ENCODE data around the gene NINL.

Gene NINL

DNA sequence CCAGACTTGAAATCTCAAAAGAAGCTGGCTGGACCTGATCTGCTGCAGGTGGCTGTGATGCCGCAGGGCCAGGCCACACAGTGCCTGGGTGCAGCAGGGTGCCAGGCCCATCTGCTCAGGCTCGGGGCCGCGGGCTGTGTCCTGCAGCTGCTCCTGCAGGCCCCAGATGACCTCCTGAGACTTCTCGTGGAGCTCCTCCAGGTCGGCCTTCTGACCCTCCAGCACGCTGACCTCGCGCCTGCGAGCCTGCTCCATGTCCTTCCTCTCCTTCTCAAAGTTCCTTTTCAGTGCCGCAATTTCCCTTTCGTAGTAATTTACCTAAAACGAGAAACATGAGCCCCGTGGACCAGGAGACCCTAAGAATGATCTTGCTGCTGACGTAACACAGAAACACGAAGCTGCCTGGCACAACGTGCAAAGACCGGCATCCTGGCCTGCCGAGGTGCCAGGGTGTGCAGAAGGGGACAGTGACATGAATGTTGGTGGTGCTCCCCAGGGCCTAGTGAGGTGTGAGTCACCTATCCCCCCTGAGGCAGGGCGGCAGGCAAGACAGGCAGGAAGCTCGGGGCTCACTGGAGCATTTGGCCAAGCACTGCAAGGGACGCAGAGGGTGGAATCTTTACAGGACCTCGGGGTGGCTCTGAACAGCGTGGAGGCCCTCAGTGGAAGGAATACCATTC, 106.3 kb downstream of the NINL start:
- TF ChIP-seq SIN3A (IDR thresholded peaks at IDR 0.05; ENCODE audit: borderline replicate concordance, insufficient read depth, low read length): no peak
- TF ChIP-seq, protein P1, sequence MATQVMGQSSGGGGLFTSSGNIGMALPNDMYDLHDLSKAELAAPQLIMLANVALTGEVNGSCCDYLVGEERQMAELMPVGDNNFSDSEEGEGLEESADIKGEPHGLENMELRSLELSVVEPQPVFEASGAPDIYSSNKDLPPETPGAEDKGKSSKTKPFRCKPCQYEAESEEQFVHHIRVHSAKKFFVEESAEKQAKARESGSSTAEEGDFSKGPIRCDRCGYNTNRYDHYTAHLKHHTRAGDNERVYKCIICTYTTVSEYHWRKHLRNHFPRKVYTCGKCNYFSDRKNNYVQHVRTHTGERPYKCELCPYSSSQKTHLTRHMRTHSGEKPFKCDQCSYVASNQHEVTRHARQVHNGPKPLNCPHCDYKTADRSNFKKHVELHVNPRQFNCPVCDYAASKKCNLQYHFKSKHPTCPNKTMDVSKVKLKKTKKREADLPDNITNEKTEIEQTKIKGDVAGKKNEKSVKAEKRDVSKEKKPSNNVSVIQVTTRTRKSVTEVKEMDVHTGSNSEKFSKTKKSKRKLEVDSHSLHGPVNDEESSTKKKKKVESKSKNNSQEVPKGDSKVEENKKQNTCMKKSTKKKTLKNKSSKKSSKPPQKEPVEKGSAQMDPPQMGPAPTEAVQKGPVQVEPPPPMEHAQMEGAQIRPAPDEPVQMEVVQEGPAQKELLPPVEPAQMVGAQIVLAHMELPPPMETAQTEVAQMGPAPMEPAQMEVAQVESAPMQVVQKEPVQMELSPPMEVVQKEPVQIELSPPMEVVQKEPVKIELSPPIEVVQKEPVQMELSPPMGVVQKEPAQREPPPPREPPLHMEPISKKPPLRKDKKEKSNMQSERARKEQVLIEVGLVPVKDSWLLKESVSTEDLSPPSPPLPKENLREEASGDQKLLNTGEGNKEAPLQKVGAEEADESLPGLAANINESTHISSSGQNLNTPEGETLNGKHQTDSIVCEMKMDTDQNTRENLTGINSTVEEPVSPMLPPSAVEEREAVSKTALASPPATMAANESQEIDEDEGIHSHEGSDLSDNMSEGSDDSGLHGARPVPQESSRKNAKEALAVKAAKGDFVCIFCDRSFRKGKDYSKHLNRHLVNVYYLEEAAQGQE (IDR thresholded peaks at IDR 0.05; ENCODE audit: insufficient read depth in 1 of 2, low read depth in 2 of 2, low read length in 2 of 2): no peak
- no peak for TF ChIP-seq FOXP2 (optimal IDR thresholded peaks at IDR 0.05; ENCODE audit: borderline replicate concordance, extremely low read depth, extremely low read length, insufficient read depth)
- no peak for TF ChIP-seq TAF1 (IDR thresholded peaks at IDR 0.05; ENCODE audit: borderline replicate concordance, insufficient read depth, low read length)
- no peak for TF ChIP-seq POLR2AphosphoS5 (IDR thresholded peaks at IDR 0.05; ENCODE audit: low read depth, low read length)

DNA sequence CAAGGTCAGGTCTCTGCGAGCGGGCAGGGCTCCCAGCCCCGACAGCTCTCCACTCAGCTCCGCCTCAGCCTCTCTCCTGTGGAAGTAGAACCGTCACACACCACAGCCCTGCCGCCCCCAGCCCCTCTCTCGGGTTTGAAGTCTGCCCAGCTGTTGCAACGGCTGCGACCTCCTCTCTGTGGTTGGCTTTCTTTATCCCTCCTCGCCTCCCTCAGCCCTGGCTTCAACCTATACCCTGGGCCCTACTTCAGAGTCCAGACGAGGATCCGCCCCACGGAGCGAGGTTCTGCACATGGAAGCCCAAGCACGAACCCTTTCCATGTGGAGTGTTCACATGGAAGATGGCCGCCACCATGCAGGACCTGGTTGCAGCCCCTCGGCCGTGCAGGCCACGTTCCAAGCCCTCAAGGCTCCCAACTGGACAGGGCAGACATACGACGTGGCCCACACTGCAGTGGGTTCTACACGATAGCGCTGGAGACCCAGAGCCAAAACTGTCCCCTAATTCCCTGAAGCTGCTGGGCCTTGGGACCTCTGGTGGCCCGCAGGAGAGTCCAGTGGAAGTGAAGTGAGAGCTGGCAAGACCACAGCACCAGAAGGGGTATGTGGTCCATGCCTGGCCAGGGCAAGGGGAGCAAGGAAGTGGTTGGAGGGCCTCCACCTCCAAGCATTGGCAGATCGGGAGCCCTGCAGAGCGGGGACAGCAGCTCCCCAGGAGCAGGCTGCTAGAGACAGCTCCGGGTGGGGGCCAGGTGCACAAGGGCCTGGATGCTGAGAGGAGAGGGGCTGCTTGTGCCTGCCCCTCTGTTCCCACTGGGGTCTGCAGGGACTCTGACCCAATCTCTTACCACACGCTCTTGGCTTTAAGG, 108.1 kb downstream of the NINL start:
- no peak for TF ChIP-seq TAF1 (IDR thresholded peaks at IDR 0.05; ENCODE audit: borderline replicate concordance, insufficient read depth, low read length)
- TF ChIP-seq, protein P1 (IDR thresholded peaks at IDR 0.05; ENCODE audit: insufficient read depth in 1 of 2, low read depth in 2 of 2, low read length in 2 of 2): no peak

DNA sequence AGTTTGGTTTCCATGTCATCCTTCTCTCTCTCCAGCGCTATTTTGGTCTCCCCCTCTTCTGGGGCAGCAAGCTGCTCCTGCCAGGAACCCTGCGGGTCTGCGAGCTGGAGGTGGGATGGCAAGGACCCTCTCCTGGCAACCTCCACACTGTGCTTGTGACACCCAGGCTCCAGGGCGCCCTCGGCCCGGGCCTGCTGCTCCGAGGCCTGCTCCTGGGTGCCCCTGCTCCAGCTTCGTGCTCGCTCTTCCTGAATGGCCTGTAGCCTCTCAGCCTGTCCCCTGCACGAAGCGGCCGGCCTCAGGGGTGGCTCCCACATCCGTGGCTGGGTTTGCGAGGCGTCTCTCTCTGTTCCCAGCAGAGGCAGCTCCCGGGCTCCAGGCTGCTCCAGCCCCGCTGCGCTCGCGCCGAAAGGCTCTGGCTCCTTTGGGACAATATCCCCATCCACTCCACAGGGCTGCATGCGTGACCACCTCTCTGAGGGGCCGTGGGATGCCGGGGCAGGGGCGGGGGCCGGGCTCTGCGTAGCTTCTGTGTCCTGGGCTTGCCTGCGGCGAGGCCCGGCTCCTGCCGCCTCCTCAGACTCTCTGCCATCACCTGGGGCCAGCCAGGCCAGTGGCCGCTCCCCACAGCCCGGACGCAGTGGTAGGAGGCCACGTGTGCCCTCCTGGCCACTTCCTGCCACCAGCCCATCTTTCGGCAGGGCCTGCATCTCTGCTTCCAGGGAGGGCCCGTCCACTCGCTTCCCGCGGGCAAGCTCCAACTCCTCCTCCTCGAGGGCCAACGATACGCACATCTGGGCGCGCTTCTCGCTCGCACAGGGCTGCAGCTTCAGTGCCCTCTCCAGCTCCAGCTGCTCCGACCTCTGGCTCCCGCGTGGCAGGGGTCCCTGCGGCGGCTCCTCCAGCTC, 109.0 kb downstream of the NINL start:
- no peak for TF ChIP-seq FOXP2 (optimal IDR thresholded peaks at IDR 0.05; ENCODE audit: borderline replicate concordance, extremely low read depth, extremely low read length, insufficient read depth)
- no peak for TF ChIP-seq POLR2AphosphoS5 (IDR thresholded peaks at IDR 0.05; ENCODE audit: low read depth, low read length)
- no peak for TF ChIP-seq SIN3A (IDR thresholded peaks at IDR 0.05; ENCODE audit: borderline replicate concordance, insufficient read depth, low read length)
- TF ChIP-seq, protein P1 (IDR thresholded peaks at IDR 0.05; ENCODE audit: insufficient read depth in 1 of 2, low read depth in 2 of 2, low read length in 2 of 2): no peak
- TF ChIP-seq TAF1 (IDR thresholded peaks at IDR 0.05; ENCODE audit: borderline replicate concordance, insufficient read depth, low read length): no peak

DNA sequence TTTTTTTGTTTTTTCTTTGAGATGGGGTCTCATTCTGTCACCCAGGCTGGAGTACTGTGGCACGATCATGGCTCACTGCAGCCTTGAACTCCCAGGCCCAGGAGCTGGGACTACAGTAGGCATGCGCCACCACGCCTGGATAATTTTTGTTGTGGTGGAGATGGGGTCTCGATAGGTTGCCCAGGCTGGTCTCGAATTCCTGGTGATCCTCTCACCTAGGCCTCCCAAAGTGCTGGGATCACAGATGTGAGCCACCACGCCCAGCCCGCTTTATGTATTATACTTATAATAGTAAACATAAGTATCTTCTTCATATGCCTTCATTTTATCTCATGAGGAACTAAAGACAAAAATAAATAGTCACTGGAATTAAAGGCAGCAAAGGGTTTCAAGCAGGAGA, 114.3 kb downstream of the NINL start:
- TF ChIP-seq POLR2AphosphoS5 (IDR thresholded peaks at IDR 0.05; ENCODE audit: low read depth, low read length) (no peak), TAF1 (IDR thresholded peaks at IDR 0.05; ENCODE audit: borderline replicate concordance, insufficient read depth, low read length) (no peak), FOXP2 (optimal IDR thresholded peaks at IDR 0.05; ENCODE audit: borderline replicate concordance, extremely low read depth, extremely low read length, insufficient read depth) (no peak), SIN3A (IDR thresholded peaks at IDR 0.05; ENCODE audit: borderline replicate concordance, insufficient read depth, low read length) (no peak)
- TF ChIP-seq, protein P1 (IDR thresholded peaks at IDR 0.05; ENCODE audit: insufficient read depth in 1 of 2, low read depth in 2 of 2, low read length in 2 of 2): no peak
